Jurkat, Clone E6-1 (cell line): Measurements from ENCODE around the gene BCAS4.

ENCODE experiments used
- DNase-seq: peaks from one replicate; pipeline ENCODE4 v3.0.0-alpha.2; 2011; ENCODE audit warnings: low read depth, low spot score
- H3K4me3 ChIP-seq: 2 replicates; pipeline ENCODE4 v1.5.1; 2011; ENCODE audit warnings: mild to moderate bottlenecking, low read length, control low read depth, moderate library complexity

BCAS4 gene

GRCh38 chr20:50844430-50845100 is 49.7 kb downstream of the BCAS4 start:
- DNase-seq: no peak
- no peak overlapping the region for H3K4me3 ChIP-seq

DNA sequence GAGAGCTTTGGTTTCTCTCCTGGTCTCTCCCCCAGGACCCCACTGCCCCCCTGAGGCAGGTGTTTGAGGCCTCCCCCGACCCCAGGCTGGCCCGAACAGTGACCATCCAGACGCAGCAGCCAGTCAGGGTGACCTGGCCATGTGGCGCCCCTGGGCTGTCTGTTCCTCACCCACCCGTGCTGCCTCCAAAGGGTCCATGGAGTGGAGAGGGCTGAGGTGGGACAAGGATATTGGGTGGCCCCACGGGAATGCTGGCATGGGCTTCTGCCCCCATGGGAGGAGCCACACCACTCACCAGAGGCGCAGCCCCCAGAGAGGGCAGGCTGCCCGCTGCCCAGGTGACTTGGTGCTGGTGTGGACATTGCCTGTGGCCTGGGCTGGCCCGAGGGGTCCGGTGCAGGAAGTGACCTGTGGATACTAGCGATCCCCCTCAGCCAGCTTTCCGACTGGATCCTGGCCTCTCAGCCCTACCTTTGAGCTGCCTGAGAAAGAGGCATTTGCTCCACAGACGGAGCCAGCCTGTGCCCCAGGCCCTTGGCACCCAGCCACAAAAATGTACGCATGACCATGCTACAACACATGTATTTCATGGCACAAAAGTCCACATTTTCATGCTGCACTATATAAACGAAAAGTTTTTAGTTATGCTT is 50.8 kb downstream of the BCAS4 start:
- no peak for DNase-seq
- H3K4me3 ChIP-seq: no peak overlapping the region

GRCh38 chr20:50848341-50848808 is 53.5 kb downstream of the BCAS4 start:
- H3K4me3 ChIP-seq: no peak overlapping the region
- no peak for DNase-seq

- no peak overlapping the region for H3K4me3 ChIP-seq
Measured at GRCh38 chr20:50848846-50849673, 54.2 kb downstream of the BCAS4 start.

DNA sequence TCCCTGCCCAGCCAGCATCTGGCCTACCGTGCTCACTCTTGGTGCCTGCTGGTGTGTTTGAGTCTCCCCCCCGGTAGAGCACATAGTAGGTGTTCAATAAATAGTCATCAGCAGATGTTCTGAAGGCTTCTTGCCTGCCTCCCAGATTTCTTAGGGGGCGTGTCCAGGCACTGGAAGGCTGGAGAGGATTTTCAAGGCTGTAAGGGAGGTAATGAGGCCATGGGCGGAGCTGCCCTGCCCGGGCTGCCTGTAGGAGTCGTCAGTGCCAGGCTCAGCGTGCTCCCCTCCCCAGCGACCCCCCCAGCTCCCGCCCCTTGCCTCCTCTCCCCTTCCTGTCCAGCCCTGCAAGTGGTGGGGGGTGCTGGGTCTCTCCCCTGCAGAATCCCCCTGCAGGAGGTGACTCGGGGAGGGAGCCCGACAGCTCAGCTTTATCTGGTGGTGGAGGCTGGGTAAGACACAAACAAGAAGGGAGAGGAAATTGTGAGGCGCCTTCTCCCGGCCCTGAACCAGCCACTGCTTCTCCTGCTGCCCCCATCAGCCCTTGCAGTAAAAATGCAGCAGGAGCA is 55.9 kb downstream of the BCAS4 start:
- H3K4me3 ChIP-seq: no peak overlapping the region
- no peak for DNase-seq

More at GRCh38 chr20:50848846-50849673, 54.2 kb downstream of the BCAS4 start:
- no peak for DNase-seq

- DNase-seq: no peak
- H3K4me3 ChIP-seq: no peak overlapping the region
Measured at GRCh38 chr20:50852085-50852484, 57.2 kb downstream of the BCAS4 start.

DNA sequence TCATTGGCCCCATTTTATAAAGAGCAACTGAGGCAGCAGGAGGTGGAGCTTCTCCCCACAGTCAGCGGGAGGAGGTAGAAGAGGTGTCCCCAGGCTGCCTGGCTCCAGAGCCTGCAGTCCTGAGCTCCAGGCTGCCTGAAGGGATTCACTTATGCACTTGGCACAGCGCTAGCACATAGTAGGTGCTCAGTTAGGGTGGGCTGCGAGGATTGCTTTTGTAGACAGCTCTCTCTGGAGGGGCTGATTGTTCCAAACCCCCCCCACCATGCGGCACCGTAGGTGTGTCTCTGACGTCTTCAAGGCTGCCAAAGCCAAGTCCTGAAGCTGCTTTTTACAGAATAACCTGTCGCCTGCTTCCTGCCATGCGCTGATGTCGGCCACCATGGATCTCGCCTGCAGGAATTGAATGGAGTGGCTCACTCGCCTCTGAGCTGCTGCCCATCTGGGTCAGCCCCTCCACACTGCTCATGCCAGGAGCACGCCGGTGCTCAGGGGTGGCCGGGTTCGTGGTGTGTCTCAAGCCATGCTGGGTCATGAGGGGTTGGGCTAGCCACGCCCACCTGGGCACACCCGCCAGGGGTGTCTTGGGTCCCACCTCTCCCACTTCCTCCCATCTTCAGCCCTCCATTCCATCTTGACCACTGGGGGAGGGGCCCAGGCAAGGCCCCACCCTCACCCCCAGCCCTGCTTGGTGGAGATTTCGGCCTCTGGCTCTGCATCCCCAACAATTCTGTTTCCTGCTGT is 59.8 kb downstream of the BCAS4 start:
- DNase-seq: no peak
- H3K4me3 ChIP-seq: no peak overlapping the region

DNA sequence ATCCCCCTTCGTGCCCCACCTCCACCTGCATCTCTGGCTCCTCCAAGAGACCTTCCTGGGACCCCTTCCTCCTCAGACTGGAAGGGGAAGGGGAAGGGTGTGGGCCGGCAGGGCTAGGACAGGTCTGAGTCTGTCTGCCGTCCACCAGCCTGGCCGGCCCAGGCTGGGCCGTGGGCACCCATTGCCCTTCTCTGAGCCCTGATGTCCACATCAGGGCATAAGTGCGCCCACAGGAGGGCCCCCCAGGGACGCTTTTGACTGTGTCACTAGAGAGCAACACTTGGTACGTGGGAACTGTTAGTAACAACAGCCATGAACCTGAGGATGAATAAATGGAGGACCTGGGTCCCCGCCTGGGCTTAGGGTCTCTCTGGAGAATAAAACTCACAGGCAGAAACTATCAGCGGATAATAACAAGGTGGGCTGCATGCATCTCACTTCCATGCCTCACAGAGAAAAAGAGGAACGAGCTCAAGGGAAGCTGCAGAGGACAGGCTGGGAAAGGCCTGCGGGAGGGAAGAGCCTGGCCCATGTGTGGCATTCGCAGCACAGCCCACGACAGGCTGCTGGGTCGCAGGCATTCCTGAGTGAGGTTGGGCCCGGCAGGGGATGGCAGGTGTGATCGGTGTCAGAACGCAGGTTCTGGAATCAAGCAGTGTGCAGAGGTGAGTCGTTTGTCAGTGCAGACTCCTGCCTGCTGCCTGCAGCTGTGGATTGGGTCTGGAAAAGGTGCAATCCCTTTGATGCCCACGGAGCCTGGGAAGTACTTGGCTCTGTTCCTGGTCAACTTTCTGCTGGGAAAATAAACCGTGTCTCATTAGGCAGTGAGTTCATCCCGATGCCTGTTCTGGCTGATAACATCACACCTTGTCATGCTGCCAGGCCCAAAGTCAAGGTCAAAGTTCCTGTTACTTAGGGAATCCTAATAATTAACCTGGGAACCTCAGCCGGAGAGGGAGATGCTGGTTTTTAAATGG is 60.9 kb downstream of the BCAS4 start:
- H3K4me3 ChIP-seq: no peak overlapping the region
- DNase-seq: no peak

- no peak for DNase-seq
- H3K4me3 ChIP-seq: no peak overlapping the region
Measured at GRCh38 chr20:50856475-50857041, 61.7 kb downstream of the BCAS4 start.

- no peak overlapping the region for H3K4me3 ChIP-seq
- DNase-seq: no peak
Measured at GRCh38 chr20:50857348-50857747, 62.5 kb downstream of the BCAS4 start.

GRCh38 chr20:50858525-50858924 is 63.7 kb downstream of the BCAS4 start:
- DNase-seq: no peak
- H3K4me3 ChIP-seq: no peak overlapping the region

- no peak for DNase-seq
- H3K4me3 ChIP-seq: no peak overlapping the region
Measured at GRCh38 chr20:50859161-50859560, 64.3 kb downstream of the BCAS4 start.

DNA sequence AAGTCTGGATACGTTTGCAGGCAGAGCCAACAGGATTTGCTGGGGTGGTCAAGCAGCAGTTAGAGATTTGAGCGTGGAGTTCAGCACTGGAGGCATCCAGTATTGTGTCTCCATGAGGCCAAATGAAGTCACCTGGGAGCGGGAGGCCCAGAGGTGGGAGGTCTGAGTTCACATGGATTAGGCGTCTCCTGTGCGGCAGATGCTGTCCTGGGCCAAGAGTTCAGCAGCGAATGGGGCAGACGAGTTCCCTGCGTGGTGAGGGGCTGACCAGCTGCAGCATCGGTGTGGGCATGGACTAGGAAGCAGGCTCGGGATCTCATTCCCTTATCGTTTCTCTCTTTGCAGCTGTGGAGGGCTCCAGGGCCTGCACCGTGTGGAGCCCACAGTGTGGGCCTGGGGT is 66.2 kb downstream of the BCAS4 start:
- no peak overlapping the region for H3K4me3 ChIP-seq
- no peak for DNase-seq

- no peak for DNase-seq
- no peak overlapping the region for H3K4me3 ChIP-seq
Measured at GRCh38 chr20:50862546-50862945, 67.7 kb downstream of the BCAS4 start.

DNA sequence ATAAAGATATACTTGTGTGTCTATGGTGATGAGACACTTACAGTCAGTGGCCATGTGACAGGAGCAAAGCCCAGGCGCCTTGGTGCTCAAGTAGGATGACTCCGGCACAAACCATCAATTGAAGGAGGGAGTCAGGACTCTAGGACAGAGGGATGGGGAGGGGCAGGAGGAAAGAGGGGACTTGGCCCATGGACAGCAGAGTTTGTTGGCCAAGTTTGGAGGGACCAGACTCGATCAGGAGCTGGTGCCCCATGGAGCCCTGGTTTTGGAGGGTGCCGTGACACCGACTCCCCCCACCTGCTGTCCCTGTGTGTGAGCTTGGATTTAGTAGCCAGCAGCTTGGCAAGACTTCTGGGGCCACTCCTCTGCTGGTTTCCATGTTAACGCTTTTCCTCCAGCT is 70.3 kb downstream of the BCAS4 start:
- DNase-seq: no peak
- H3K4me3 ChIP-seq: no peak overlapping the region

DNA sequence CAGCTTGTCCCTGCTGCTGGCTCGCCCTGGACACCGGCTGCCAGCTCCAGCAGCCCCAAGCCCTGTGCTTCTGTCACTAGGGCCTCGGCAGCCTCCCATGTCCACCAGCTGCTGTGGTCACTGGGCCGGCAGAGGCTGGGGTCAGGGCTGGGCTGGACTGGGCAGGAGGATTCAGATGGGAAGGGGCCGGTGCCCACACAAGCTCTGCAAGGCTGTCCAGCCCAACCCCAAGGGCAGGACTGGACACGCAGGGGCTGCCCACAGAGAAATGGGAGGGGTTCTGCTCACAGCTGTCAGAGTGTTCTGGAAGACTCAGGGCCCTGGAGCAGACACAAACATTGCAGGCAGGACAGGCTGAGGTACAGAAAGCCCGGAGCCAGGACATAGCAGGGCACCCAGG is 70.7 kb downstream of the BCAS4 start:
- no peak for DNase-seq
- no peak overlapping the region for H3K4me3 ChIP-seq

GRCh38 chr20:50866036-50866685 is 71.3 kb downstream of the BCAS4 start:
- no peak for DNase-seq

More at GRCh38 chr20:50866036-50866685, 71.3 kb downstream of the BCAS4 start:
- no peak overlapping the region for H3K4me3 ChIP-seq
